Left lung (tissue), 10 donors: ENCODE data around the gene UST. TPM values are rescaled to one million over a fixed set of nuclear protein-coding genes. Genes with fewer than 3 reads are reported as not detected.
"Not testable (repeated sequence)": the region's sequence is repeated elsewhere in the genome, so short reads cannot be mapped to it uniquely, and the experiment has no call there.

Experiments used
- ATAC-seq: fragments of 200-7000 bp; cut with Tn5 transposase; one replicate; pipeline ENCODE4 v1.9.1; 2020; ENCODE audit warnings: moderate library complexity
- DNase-seq, 4 donors: peaks; one replicate each; pipeline ENCODE4 v3.0.0-alpha.2; 2013 to 2020
- H3K27ac ChIP-seq, 2 donors: fragments of 200-600 bp; sonication (generic) in 1 of 2; one replicate each; pipeline versions ENCODE4 v1.5.0 to v1.8.0; 2020 to 2021
- H3K27me3 ChIP-seq, 2 donors: fragments of 200-600 bp; sonication (generic) in 1 of 2; one replicate each; pipeline versions ENCODE4 v1.5.0 to v1.8.0; 2020 to 2021
- H3K36me3 ChIP-seq, 2 donors: fragments of 200-600 bp; sonication (generic) in 1 of 2; one replicate each; pipeline versions ENCODE4 v1.5.0 to v1.8.0; 2020 to 2021
- H3K4me1 ChIP-seq, 2 donors: fragments of 200-600 bp; one replicate each; pipeline ENCODE4 v1.8.0; 2021
- H3K4me3 ChIP-seq, 2 donors: fragments of 200-600 bp; sonication (generic) in 1 of 2; one replicate each; pipeline versions ENCODE4 v1.5.0 to v1.8.0; 2020 to 2021; ENCODE audit warnings: mild to moderate bottlenecking in 1 of 2
- H3K9me3 ChIP-seq, 2 donors: fragments of 200-600 bp; sonication (generic) in 1 of 2; one replicate each; pipeline versions ENCODE4 v1.5.0 to v1.8.0; 2020 to 2021
- intact Hi-C, 2 donors: fragments of 100-400 bp; cut with DNase I; formaldehyde crosslinking; loops; one replicate each; pipeline versions ENCODE4 v1.11.2 to v1.14.2; 2022
- polyA plus RNA-seq, 6 donors: library from polyadenylated mRNA; unstranded; fragments of 120-200 nt; gene quantifications; one replicate each; pipeline ENCODE4 v1.2.1, GENCODE V29; 2013; ENCODE audit not compliant: insufficient read length in 6 of 6
- total RNA-seq, 2 donors: library from RNA; stranded (reverse); fragmentation: NEBNext Ultra II Directional; extraction: Animal tissue kit (Norgen Biotek cat#: 25700); gene quantifications; one replicate each; pipeline ENCODE4 v1.2.1, GENCODE V29; 2021
- TF ChIP-seq, protein P1 (sequence below), 2 donors: fragments of 200-600 bp; sonication (generic) in 1 of 2; IDR thresholded peaks; one replicate each; pipeline versions ENCODE4 v1.5.0 to v1.8.0; 2021; ENCODE audit warnings: antibody characterized with exemption in 2 of 2
- donor health status: DM: no; HTN: yes; CAD: no.
- donor health status: DM: no; HTN: no; CAD: no.

UST gene
- total and polyA plus RNA-seq, 8 donors, result 7.4 to 17.0 (median 9.5) TPM

DNA sequence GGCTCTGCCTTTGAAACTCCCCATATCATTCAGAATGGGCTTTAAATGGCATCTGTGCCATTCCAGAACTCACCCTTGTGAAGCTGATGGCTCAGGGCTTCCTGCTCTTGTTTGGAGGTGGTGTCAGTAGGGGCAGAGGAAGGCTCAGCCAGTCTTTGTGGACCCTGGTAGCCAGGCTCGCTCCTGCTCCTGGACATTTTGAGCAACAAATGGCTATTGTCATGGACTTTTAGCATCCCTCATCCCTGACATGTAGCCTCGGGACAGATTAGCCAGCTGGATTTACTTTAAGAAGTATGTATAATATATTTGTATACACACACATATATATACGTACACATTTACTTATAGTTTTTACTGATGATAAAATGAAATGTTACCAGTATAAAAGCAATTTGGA, 104.1 kb downstream of the UST start:
- intact Hi-C loops, result no loop called here
- H3K27ac ChIP-seq, result no peak overlapping the region
- no peaks in the 10 kb centered on the region for H3K36me3 ChIP-seq
- H3K4me3 ChIP-seq, result no peak overlapping the region
- no peak for ATAC-seq
- DNase-seq, result no peak
- TF ChIP-seq, protein P1, sequence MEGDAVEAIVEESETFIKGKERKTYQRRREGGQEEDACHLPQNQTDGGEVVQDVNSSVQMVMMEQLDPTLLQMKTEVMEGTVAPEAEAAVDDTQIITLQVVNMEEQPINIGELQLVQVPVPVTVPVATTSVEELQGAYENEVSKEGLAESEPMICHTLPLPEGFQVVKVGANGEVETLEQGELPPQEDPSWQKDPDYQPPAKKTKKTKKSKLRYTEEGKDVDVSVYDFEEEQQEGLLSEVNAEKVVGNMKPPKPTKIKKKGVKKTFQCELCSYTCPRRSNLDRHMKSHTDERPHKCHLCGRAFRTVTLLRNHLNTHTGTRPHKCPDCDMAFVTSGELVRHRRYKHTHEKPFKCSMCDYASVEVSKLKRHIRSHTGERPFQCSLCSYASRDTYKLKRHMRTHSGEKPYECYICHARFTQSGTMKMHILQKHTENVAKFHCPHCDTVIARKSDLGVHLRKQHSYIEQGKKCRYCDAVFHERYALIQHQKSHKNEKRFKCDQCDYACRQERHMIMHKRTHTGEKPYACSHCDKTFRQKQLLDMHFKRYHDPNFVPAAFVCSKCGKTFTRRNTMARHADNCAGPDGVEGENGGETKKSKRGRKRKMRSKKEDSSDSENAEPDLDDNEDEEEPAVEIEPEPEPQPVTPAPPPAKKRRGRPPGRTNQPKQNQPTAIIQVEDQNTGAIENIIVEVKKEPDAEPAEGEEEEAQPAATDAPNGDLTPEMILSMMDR (IDR thresholded peaks at IDR 0.05), result no peak
- no peaks in the 10 kb centered on the region for H3K4me1 ChIP-seq
- no peaks in the 10 kb centered on the region for H3K9me3 ChIP-seq
- no peaks in the 10 kb centered on the region for H3K27me3 ChIP-seq

- no peak for ATAC-seq
- Histone ChIP-seq H3K36me3 (no peaks in the 10 kb centered on the region), H3K9me3 (no peaks in the 10 kb centered on the region), H3K4me3 (no peak overlapping the region), H3K27me3 (no peaks in the 10 kb centered on the region), H3K27ac (no peak overlapping the region), H3K4me1 (no peaks in the 10 kb centered on the region)
- intact Hi-C loops, result no loop called here
- TF ChIP-seq, protein P1 (IDR thresholded peaks at IDR 0.05), result no peak
- DNase-seq, result no peak
Observed at GRCh38 chr6:148851683-148852556, 105.1 kb downstream of the UST start.

DNA sequence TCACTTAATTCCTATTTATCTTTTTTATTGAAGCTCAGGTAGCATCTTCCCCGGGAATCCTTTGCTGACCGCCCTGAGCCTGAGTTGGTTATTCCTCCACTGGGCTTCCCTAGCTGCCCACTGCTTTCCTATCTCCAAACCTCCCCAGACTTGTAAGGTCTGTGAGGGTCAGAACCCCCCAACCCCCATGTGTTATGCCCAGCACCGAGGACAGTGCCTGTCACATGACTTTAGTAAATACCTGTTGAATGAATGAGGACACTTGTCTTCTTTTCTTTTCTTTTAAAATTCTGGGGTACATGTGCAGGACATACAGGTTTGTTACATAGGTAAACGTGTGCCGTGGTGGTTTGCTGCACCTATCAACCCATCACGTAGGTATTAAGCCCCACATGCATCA, 105.9 kb downstream of the UST start:
- no peak for ATAC-seq

GRCh38 chr6:148853113-148853512, 106.3 kb downstream of the UST start:
- DNase-seq, H3K27me3 ChIP-seq, H3K4me3 ChIP-seq, H3K9me3 ChIP-seq, H3K27ac ChIP-seq, H3K36me3 ChIP-seq, H3K4me1 ChIP-seq, intact Hi-C loops, ATAC-seq: not testable (repeated sequence)

More for the DNA sequence above, 105.9 kb downstream of the UST start:
- Histone ChIP-seq H3K36me3 (no peaks in the 10 kb centered on the region), H3K9me3 (no peaks in the 10 kb centered on the region), H3K27me3 (no peaks in the 10 kb centered on the region), H3K4me3 (no peak overlapping the region), H3K27ac (no peak overlapping the region), H3K4me1 (no peaks in the 10 kb centered on the region)
- TF ChIP-seq, protein P1 (IDR thresholded peaks at IDR 0.05), result no peak
- DNase-seq, result no peak
- intact Hi-C loops, result no loop called here

- H3K4me3 ChIP-seq, result no peak overlapping the region
- H3K27ac ChIP-seq, result no peak overlapping the region
- intact Hi-C loops, result no loop called here
- H3K36me3 ChIP-seq, result no peaks in the 10 kb centered on the region
- H3K27me3 ChIP-seq, result no peaks in the 10 kb centered on the region
- no peaks in the 10 kb centered on the region for H3K4me1 ChIP-seq
- ATAC-seq, result no peak
- no peaks in the 10 kb centered on the region for H3K9me3 ChIP-seq
- DNase-seq, result no peak
- TF ChIP-seq, protein P1 (IDR thresholded peaks at IDR 0.05), result no peak
Observed at GRCh38 chr6:148854096-148854495, 107.3 kb downstream of the UST start.
